ENCODE results near the gene CAPN12.

CAPN12 gene

DNA sequence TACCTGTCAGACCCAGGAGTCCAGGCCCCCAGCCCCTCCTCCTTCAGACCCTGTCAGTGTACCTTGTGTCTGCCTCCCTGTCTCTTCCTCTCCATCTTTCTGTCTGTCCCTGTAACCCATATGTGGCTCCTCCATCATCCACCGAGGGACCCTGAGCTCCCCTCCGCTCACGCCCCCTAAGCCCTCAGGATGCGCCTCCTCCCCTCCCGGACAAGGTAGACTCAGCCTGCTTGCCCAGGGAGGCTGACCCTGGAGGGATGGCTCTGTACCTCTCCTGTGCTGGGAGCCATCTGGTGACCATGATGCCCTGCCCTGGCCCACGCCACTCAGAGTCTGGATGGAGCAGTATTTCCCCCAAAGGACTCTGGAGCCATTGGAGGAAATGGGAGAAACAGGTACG is 1.0 kb upstream of the CAPN12 start:
- H3K4me3 ChIP-seq (ENCODE audit: low read depth, low read length) = no peak overlapping the region
- H2AFZ ChIP-seq (ENCODE audit: low read length, unreplicated experiment) = no peak overlapping the region
- H3K4me1 ChIP-seq (ENCODE audit: control insufficient read depth, insufficient read depth, low read length, unreplicated experiment) = no peaks in the 10 kb centered on the region
- H3K36me3 ChIP-seq (ENCODE audit: insufficient read depth, low read length) = no peaks in the 10 kb centered on the region
- H3K79me2 ChIP-seq (ENCODE audit: control insufficient read depth, insufficient read depth, low read length, unreplicated experiment) = no peaks in the 10 kb centered on the region
- no peak overlapping the region for H3K27ac ChIP-seq (ENCODE audit: low read depth, low read length)
- no peaks in the 10 kb centered on the region for H3K27me3 ChIP-seq (ENCODE audit: insufficient read depth, low read length)

DNA sequence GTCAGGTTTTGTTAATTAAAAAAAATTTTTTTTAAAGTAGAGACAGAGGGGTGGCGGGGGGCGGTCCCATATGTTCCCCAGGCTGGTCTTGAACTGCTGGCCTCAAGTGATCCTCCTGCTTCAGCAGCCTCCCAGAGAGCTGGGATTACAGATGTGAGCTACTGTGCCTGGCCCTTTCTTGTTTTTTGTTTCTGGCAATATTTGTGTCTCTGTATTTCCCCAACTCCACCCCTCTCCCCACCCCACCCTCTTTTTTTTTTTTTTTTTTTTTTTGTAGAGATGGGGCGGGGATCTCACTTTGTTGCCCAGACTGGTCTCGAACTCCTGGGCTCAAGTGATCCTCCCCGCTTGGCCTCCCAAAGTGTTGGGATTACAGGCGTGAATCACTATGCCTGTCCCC is 600 bp upstream of the CAPN12 start:
- H3K27me3 ChIP-seq (ENCODE audit: insufficient read depth, low read length) = no peaks in the 10 kb centered on the region
- H2AFZ ChIP-seq (ENCODE audit: low read length, unreplicated experiment) = no peak overlapping the region
- H3K79me2 ChIP-seq (ENCODE audit: control insufficient read depth, insufficient read depth, low read length, unreplicated experiment) = no peaks in the 10 kb centered on the region
- no peak overlapping the region for H3K4me3 ChIP-seq (ENCODE audit: low read depth, low read length)
- no peaks in the 10 kb centered on the region for H3K4me1 ChIP-seq (ENCODE audit: control insufficient read depth, insufficient read depth, low read length, unreplicated experiment)
- no peak overlapping the region for H3K27ac ChIP-seq (ENCODE audit: low read depth, low read length)
- no peaks in the 10 kb centered on the region for H3K36me3 ChIP-seq (ENCODE audit: insufficient read depth, low read length)

DNA sequence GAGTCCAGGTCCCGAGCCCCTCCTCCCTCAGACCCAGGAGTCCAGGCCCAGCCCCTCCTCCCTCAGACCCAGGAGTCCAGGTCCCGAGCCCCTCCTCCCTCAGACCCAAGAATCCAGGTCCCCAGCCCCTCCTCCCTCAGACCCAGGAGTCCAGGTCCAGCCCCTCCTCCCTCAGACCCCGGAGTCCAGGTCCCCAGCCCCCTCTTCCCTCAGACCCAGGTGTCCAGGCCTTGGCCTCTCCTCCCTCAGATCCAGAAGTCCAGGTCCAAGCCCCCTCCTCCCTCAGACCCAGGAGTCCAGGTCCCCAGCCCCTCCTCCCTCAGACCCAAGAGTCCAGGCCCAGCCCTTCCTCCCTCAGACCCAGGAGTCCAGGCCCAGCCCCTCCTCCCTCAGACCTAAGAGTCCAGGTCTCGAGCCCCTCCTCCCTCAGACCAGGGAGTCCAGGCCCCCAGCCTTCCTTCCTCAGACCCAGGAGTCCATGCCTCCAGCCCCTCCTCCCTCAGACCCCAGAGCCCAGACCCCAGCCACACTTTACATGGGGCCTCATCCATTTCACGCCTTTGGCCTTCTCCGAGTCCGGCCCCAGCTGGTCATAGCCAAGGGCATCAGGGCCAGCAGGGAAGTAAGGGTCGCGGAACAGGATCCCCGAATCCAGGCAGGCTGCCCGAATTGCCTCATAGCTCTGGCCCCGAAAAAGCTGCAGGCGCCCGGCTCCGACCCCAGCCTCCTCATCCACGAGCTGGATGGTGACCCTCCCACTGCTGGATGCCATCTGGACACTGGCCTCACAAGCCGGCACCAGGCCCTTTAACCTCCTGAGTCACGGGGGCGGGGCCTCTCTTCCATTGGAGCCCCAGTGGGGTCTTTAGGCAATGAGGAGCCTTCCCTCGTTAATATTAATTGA is 628 bp downstream of the CAPN12 start:
- Histone ChIP-seq H3K4me3 (ENCODE audit: low read depth, low read length) (no peak overlapping the region), H3K27ac (ENCODE audit: low read depth, low read length) (no peak overlapping the region), H3K36me3 (ENCODE audit: insufficient read depth, low read length) (no peaks in the 10 kb centered on the region), H2AFZ (ENCODE audit: low read length, unreplicated experiment) (no peak overlapping the region), H3K4me1 (ENCODE audit: control insufficient read depth, insufficient read depth, low read length, unreplicated experiment) (no peaks in the 10 kb centered on the region), H3K27me3 (ENCODE audit: insufficient read depth, low read length) (no peaks in the 10 kb centered on the region), H3K79me2 (ENCODE audit: control insufficient read depth, insufficient read depth, low read length, unreplicated experiment) (no peaks in the 10 kb centered on the region)

DNA sequence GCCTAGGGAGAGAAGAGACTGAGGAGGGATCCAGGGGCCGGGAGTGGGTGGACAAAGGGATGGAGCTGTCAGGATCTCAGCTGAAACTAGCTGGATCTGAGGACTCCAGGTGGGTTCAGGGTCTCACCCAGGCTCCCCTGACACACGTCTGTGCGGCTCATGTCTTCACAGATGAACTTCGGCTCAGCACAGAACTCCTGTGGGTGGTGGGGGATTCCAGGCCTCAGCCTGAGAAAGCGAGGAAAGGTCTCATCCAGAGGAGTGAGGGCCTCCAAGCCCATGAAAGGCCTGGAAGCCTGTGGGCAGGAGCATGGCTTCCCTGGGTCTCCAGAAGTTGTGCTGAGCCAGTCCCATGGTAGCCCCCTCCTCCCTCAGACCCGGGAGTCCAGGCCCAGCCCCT is 1.4 kb downstream of the CAPN12 start:
- H3K79me2 ChIP-seq (ENCODE audit: control insufficient read depth, insufficient read depth, low read length, unreplicated experiment) = no peaks in the 10 kb centered on the region
- no peaks in the 10 kb centered on the region for H3K27me3 ChIP-seq (ENCODE audit: insufficient read depth, low read length)
- no peak overlapping the region for H3K4me3 ChIP-seq (ENCODE audit: low read depth, low read length)
- H3K27ac ChIP-seq (ENCODE audit: low read depth, low read length) = no peak overlapping the region
- H2AFZ ChIP-seq (ENCODE audit: low read length, unreplicated experiment) = no peak overlapping the region
- H3K4me1 ChIP-seq (ENCODE audit: control insufficient read depth, insufficient read depth, low read length, unreplicated experiment) = no peaks in the 10 kb centered on the region
- no peaks in the 10 kb centered on the region for H3K36me3 ChIP-seq (ENCODE audit: insufficient read depth, low read length)

DNA sequence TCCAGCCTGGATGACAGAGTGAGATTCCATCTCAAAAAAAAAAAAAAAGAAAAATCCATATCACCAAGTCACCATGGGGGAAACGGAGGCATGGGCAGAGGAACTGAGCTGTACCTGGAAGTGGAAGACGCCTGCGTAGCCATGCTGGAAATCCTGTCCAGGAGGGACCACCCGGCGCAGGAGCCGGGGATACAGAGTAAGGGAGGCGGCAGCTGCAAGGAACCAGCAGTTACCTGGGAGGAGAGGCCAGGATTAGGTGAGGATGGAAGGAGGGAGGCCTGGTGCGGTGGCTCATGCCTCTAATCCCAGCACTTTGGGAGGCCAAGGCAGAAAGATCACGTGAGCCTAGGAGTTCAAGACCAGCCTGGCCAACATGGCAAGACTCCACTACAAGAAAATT is 2.0 kb downstream of the CAPN12 start:
- Histone ChIP-seq H3K4me3 (ENCODE audit: low read depth, low read length) (no peak overlapping the region), H2AFZ (ENCODE audit: low read length, unreplicated experiment) (no peak overlapping the region), H3K27ac (ENCODE audit: low read depth, low read length) (no peak overlapping the region), H3K27me3 (ENCODE audit: insufficient read depth, low read length) (no peaks in the 10 kb centered on the region), H3K36me3 (ENCODE audit: insufficient read depth, low read length) (no peaks in the 10 kb centered on the region), H3K4me1 (ENCODE audit: control insufficient read depth, insufficient read depth, low read length, unreplicated experiment) (no peaks in the 10 kb centered on the region), H3K79me2 (ENCODE audit: control insufficient read depth, insufficient read depth, low read length, unreplicated experiment) (no peaks in the 10 kb centered on the region)

DNA sequence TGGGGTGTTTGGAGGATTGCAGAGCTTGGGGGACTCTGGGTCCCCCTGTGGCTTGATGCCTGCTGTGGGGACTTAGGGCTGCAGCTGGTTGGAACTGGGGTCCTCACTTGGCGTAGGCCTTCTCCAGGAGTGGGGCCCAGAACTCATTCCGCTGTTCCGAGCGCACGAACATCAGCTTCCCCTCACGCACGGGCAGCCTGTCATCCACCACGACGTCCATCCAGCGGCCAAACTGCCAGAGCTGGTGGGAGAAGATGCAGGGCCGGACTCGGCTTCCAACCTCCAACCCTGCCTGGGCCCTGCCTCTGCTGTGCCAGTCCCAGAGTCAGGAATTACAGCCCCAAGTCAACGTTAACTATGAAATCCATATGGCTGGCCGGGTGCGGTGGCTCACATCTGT is 2.6 kb downstream of the CAPN12 start:
- Histone ChIP-seq H3K4me1 (ENCODE audit: control insufficient read depth, insufficient read depth, low read length, unreplicated experiment) (no peaks in the 10 kb centered on the region), H3K4me3 (ENCODE audit: low read depth, low read length) (no peak overlapping the region), H3K27ac (ENCODE audit: low read depth, low read length) (no peak overlapping the region), H3K79me2 (ENCODE audit: control insufficient read depth, insufficient read depth, low read length, unreplicated experiment) (no peaks in the 10 kb centered on the region), H2AFZ (ENCODE audit: low read length, unreplicated experiment) (no peak overlapping the region), H3K36me3 (ENCODE audit: insufficient read depth, low read length) (no peaks in the 10 kb centered on the region), H3K27me3 (ENCODE audit: insufficient read depth, low read length) (no peaks in the 10 kb centered on the region)

DNA sequence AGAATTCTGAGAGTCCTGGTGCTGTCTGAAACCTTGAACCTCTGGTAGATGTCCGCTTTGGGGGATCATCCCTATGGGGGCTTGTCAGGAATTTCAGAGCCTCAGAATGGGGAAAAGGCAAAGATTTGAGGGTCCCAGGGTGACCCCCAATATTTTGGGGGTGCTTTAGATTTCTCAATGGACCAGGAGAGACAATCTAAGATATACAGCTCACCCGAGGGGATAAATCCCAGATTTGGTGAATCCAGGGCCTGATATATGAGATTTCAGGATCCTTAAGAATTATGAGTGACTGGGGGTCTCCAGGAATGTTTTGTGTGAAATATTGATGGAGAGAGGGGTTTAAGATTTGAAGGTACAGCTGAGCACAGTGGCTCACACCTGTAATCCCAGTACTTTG is 3.3 kb downstream of the CAPN12 start:
- no peaks in the 10 kb centered on the region for H3K79me2 ChIP-seq (ENCODE audit: control insufficient read depth, insufficient read depth, low read length, unreplicated experiment)
- no peaks in the 10 kb centered on the region for H3K4me1 ChIP-seq (ENCODE audit: control insufficient read depth, insufficient read depth, low read length, unreplicated experiment)
- H3K27me3 ChIP-seq (ENCODE audit: insufficient read depth, low read length) = no peaks in the 10 kb centered on the region
- H2AFZ ChIP-seq (ENCODE audit: low read length, unreplicated experiment) = no peak overlapping the region
- no peak overlapping the region for H3K4me3 ChIP-seq (ENCODE audit: low read depth, low read length)
- no peaks in the 10 kb centered on the region for H3K36me3 ChIP-seq (ENCODE audit: insufficient read depth, low read length)
- no peak overlapping the region for H3K27ac ChIP-seq (ENCODE audit: low read depth, low read length)

DNA sequence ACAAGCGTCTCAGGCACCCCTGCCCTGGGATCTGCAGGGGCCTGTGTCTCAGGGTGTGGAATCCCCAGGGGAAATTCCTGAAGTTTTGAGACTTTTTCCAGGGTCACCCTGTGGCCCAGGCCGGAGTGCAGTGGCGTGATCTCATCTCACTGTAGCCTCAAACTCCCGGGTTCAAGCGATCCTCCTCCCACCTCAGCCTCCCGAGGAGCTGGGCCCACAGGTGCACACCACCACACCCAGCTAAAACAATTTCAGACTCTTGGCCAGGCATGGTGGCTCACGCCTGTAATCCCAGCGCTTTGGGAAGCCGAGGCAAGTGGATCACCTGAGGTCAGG is 4.0 kb downstream of the CAPN12 start:
- H3K27me3 ChIP-seq (ENCODE audit: insufficient read depth, low read length) = no peaks in the 10 kb centered on the region
- no peak overlapping the region for H3K27ac ChIP-seq (ENCODE audit: low read depth, low read length)
- H3K4me1 ChIP-seq (ENCODE audit: control insufficient read depth, insufficient read depth, low read length, unreplicated experiment) = no peaks in the 10 kb centered on the region
- H3K36me3 ChIP-seq (ENCODE audit: insufficient read depth, low read length) = no peaks in the 10 kb centered on the region
- no peak overlapping the region for H3K4me3 ChIP-seq (ENCODE audit: low read depth, low read length)
- no peak overlapping the region for H2AFZ ChIP-seq (ENCODE audit: low read length, unreplicated experiment)
- H3K79me2 ChIP-seq (ENCODE audit: control insufficient read depth, insufficient read depth, low read length, unreplicated experiment) = no peaks in the 10 kb centered on the region

DNA sequence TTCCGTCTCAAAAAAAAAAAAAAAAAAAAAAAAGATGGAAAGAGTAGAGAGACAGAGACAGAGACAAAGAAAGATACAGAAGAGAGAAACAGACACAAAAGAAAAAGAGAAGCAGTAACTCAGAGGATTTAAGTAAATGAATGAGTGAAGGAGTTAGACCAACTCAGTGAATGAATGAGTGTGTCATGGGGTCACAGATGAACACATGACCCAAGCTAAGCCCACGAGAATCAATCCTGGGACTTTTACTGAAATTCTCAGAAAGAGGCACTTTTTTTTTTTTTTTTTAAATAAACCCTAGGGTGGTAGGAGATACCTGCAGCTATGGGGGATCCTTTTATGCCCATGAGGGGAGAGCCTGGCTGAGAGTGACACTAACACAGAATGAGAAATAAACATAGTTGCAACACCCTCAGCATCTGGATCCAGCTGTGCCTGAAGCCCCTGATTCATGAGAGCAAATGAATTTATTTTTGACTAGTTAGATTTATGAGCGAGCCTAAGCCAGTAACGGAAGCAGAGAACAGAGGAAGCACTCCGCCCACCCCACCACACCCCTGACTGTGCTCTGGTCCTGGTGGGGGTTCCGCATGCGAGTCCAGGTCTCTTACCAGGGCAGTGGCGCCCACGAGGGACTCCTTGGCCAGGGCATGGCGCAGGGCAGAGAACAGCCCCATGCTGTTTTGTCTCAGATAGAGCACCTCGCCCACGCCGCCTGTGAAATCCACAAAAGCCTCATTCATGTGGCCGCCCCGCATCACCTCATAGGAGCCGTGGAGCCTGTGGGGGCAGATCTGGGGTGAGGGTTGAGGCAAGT is 4.6 kb downstream of the CAPN12 start:
- no peak overlapping the region for H3K27ac ChIP-seq (ENCODE audit: low read depth, low read length)
- H3K79me2 ChIP-seq (ENCODE audit: control insufficient read depth, insufficient read depth, low read length, unreplicated experiment) = no peaks in the 10 kb centered on the region
- no peaks in the 10 kb centered on the region for H3K36me3 ChIP-seq (ENCODE audit: insufficient read depth, low read length)
- H3K27me3 ChIP-seq (ENCODE audit: insufficient read depth, low read length) = no peaks in the 10 kb centered on the region
- H3K4me3 ChIP-seq (ENCODE audit: low read depth, low read length) = no peak overlapping the region
- H2AFZ ChIP-seq (ENCODE audit: low read length, unreplicated experiment) = no peak overlapping the region
- peaks cover 1% of the 10 kb centered on the region for H3K4me1 ChIP-seq (ENCODE audit: control insufficient read depth, insufficient read depth, low read length, unreplicated experiment)

DNA sequence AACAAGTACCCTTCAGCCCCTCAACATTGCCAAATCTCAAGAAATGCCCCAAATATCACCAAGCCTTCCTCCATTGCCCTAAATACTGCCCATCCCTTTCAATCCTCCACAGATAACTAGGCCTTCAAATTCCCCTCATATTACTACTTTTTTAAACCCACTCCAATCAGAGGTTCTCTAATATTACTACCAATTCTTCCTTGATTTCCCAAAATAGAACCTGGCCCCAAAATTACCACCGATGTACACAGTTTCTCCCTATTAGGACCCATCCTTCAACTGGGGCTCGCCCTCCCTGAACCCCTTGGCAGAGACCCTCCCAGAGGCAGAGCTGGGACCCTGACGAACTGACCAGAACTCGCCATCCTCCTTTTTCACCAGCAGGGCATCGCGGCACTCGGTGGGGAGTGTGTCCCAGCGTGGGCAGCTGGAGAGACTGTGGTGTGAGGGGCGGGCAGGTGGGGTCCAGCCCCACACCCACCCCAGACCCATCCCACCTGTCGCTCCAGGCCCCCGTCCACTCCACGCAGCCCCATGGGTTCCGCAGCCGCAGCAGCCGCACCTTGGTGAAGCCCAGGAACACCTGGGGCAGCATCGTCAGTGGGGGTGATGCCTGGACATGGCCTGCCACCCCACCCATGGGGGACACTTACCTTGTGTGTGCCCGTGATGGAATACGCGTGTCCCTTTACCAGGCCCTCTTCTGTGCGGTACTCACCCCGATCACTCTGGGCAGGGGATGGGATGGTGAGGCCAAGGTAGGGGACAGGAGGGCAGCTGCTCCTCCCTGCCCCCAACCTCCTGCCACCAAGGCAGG is 6.1 kb downstream of the CAPN12 start:
- Histone ChIP-seq H3K79me2 (ENCODE audit: control insufficient read depth, insufficient read depth, low read length, unreplicated experiment) (no peaks in the 10 kb centered on the region), H3K4me3 (ENCODE audit: low read depth, low read length) (no peak overlapping the region), H3K4me1 (ENCODE audit: control insufficient read depth, insufficient read depth, low read length, unreplicated experiment) (peaks cover 16% of the 10 kb centered on the region), H3K27ac (ENCODE audit: low read depth, low read length) (no peak overlapping the region), H3K27me3 (ENCODE audit: insufficient read depth, low read length) (no peaks in the 10 kb centered on the region), H3K36me3 (ENCODE audit: insufficient read depth, low read length) (no peaks in the 10 kb centered on the region), H2AFZ (ENCODE audit: low read length, unreplicated experiment) (no peak overlapping the region)
